ENCODE results near the gene CEMIP. TPM values are rescaled to one million over a fixed set of nuclear protein-coding genes. Genes with fewer than 3 reads are reported as not detected.

Gene CEMIP
- total and polyA plus RNA-seq, 2 of the 13 experiments (the other 11 are each of a cell fraction or from before 2014, with no cell fraction given): 4.3 to 28.5 TPM

GRCh38 chr15:80875568-80876347 is 96.6 kb downstream of the CEMIP start (continued):
- TF ChIP-seq PRDM10 (CRISPR knock-in tag; IDR thresholded peaks at IDR 0.05; ENCODE audit: low read depth) (no peak), ZNF44 (CRISPR knock-in tag; IDR thresholded peaks at IDR 0.05) (no peak), ZNF205 (CRISPR knock-in tag; IDR thresholded peaks at IDR 0.05) (no peak), HIVEP1 (CRISPR knock-in tag; IDR thresholded peaks at IDR 0.05) (no peak)

DNA sequence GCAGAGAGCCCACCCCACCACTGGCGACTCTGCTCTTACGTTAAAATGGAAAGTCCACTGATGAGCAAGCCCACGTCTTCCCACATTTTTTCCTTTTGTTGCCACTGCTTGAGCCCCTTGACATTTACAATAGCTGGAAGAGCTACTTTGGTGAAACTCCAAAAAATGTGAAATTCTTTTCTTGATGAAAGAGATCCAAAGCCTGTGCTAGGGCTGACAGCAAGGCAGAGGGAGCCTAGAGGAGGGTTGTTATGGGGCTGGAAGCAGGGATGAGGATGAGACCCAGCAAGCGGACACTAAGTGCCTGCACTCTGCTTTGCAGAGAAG is 97.1 kb downstream of the CEMIP start:
- no peak for TF ChIP-seq ZNF530 (CRISPR knock-in tag; IDR thresholded peaks at IDR 0.05; ENCODE audit: low read depth)
- TF ChIP-seq, protein P1, sequence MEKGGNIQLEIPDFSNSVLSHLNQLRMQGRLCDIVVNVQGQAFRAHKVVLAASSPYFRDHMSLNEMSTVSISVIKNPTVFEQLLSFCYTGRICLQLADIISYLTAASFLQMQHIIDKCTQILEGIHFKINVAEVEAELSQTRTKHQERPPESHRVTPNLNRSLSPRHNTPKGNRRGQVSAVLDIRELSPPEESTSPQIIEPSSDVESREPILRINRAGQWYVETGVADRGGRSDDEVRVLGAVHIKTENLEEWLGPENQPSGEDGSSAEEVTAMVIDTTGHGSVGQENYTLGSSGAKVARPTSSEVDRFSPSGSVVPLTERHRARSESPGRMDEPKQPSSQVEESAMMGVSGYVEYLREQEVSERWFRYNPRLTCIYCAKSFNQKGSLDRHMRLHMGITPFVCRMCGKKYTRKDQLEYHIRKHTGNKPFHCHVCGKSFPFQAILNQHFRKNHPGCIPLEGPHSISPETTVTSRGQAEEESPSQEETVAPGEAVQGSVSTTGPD (CRISPR knock-in tag; IDR thresholded peaks at IDR 0.05): no peak
- no peak for TF ChIP-seq ARNT2 (CRISPR knock-in tag; IDR thresholded peaks at IDR 0.05; ENCODE audit: low read depth)
- WGBS (ENCODE audit: low lambda C conversion rate): 89% methylated on average over 4 of the region's 4 CpGs
- H3K79me2 ChIP-seq (ENCODE audit: insufficient read depth, low read length): no peaks in the 10 kb centered on the region
- H3K4me3 ChIP-seq (replicated peaks in 1 of 3; ENCODE audit: insufficient read depth in 1 of 3, low read depth in 2 of 3, low read length in 3 of 3): no peak overlapping the region
- no peak for DNase-seq (ENCODE audit: low spot score)
- ChIA-PET CTCF (ENCODE audit: low intra/inter-chr PET ratio, low total read pairs) (no interaction called here), POLR2A (no interaction called here)
- no peaks in the 10 kb centered on the region for H4K20me1 ChIP-seq (ENCODE audit: insufficient read depth, low read length)
- in situ Hi-C loops (cut with HindIII; ENCODE audit: extremely low pct_ligation_motif_present, low pct_unique_long_range_greater_than_20kb) (no loop called here), intact Hi-C loops (cut with micrococcal nuclease; ENCODE audit: unreplicated experiment) (no loop called here)
- H3K9me3 ChIP-seq (ENCODE audit: low read length): no peaks in the 10 kb centered on the region
- no peaks in the 10 kb centered on the region for H3K4me1 ChIP-seq (ENCODE audit: insufficient read depth, low read length)
- H3K27ac ChIP-seq (ENCODE audit: extremely low read length, insufficient read depth, low read length): no peak overlapping the region
- H3K4me2 ChIP-seq (ENCODE audit: low read depth, low read length): no peak overlapping the region
- FAIRE-seq: no peak
- no TSS peak for BruUV-seq (replicated peaks)
- H3K36me3 ChIP-seq (replicated peaks in 1 of 2; ENCODE audit: control insufficient read depth in 1 of 2, insufficient read depth in 2 of 2, low read length in 2 of 2): peaks cover 21 to 68% of the 10 kb centered on the region in 2 experiments
- H2AFZ ChIP-seq (ENCODE audit: low read length): no peak overlapping the region
- H3K9ac ChIP-seq (ENCODE audit: insufficient read depth, low read depth, low read length): no peak overlapping the region
- ATAC-seq: no peak
- no peaks in the 10 kb centered on the region for H3K27me3 ChIP-seq (ENCODE audit: control insufficient read depth in 1 of 2, insufficient read depth in 2 of 2, low read length in 2 of 2)
